ENCODE results near the gene DNASE1L2. TPM values are rescaled to one million over a fixed set of nuclear protein-coding genes. Genes with fewer than 3 reads are reported as not detected.

DNASE1L2 gene
- total and polyA plus RNA-seq, 2 of the 4 experiments (the other 2 are of a cell fraction): 0.18 to 0.75 TPM

- Histone ChIP-seq H2BK5ac (ENCODE audit: low read depth, low read length, poor library complexity, severe bottlenecking) (no peak overlapping the region), H3K4me3 (ENCODE audit: insufficient read depth, low read depth, low read length) (no peak overlapping the region), H3K79me1 (ENCODE audit: low read depth in 1 of 2, low read length in 2 of 2) (no peaks in the 10 kb centered on the region), H3K14ac (replicated peaks; ENCODE audit: low read depth, low read length) (no peak overlapping the region), H4K91ac (ENCODE audit: insufficient read depth, low read depth, low read length) (no peak overlapping the region), H4K8ac (ENCODE audit: low read depth in 2 of 2, low read length in 2 of 2) (no peak overlapping the region), H3K9me1 (ENCODE audit: insufficient read depth, low read length) (peaks cover 3% of the 10 kb centered on the region; the same call in 1 of the 2 replicates), H3K27ac (ENCODE audit: insufficient read depth, low read length) (no peak overlapping the region), H3K9ac (ENCODE audit: low read depth, low read length) (no peak overlapping the region), H2BK120ac (ENCODE audit: low read depth, low read length) (no peak overlapping the region), H3K27me3 (ENCODE audit: control insufficient read depth, insufficient read depth, low read length) (peaks cover 1% of the 10 kb centered on the region), H3K23ac (ENCODE audit: low read depth, low read length) (no peak overlapping the region), H2BK15ac (ENCODE audit: low read depth, low read length) (no peak overlapping the region), H3K9me3 (ENCODE audit: control insufficient read depth, insufficient read depth, low read length) (no peaks in the 10 kb centered on the region), H3K56ac (ENCODE audit: extremely low read depth, insufficient read depth, low read length) (no peak overlapping the region), H3K36me3 (ENCODE audit: control insufficient read depth, insufficient read depth, low read length) (no peaks in the 10 kb centered on the region), H4K5ac (ENCODE audit: low read depth, low read length) (no peak overlapping the region), H2AK9ac (replicated peaks; ENCODE audit: low read depth, low read length, poor library complexity) (no peak overlapping the region), H2AFZ (replicated peaks; ENCODE audit: low read length, poor library complexity) (no peak overlapping the region), H3K18ac (ENCODE audit: low read depth, low read length) (no peak overlapping the region), H3K4ac (ENCODE audit: low read depth, low read length) (no peak overlapping the region), H2AK5ac (ENCODE audit: low read depth, low read length) (no peak overlapping the region), H3K4me2 (ENCODE audit: low read depth, low read length) (no peak overlapping the region), H2BK20ac (ENCODE audit: low read depth, low read length) (no peak overlapping the region), H3K4me1 (ENCODE audit: control insufficient read depth, insufficient read depth, low read length) (no peaks in the 10 kb centered on the region), H4K20me1 (ENCODE audit: insufficient read depth, low read length) (no peaks in the 10 kb centered on the region)
- in situ Hi-C loops (cut with MboI; ENCODE audit: low sequenced_read_pairs): no loop called here
- dilution Hi-C loops (cut with HindIII; ENCODE audit: low sequenced_read_pairs, unreplicated experiment): no loop called here
- 87% methylated on average over 3 of the region's 8 CpGs; no CpG with 5 or more reads in 1 of the 2 experiments for WGBS, 2 experiments (ENCODE audit: extremely low coverage in 2 of 2, insufficient read length in 1 of 2)
- DNase-seq (no peak), ATAC-seq (ENCODE audit: low read depth) (no peak)
- ChIA-PET CTCF (no interaction called here), POLR2A (ENCODE audit: unreplicated experiment) (no interaction called here)
- intact Hi-C loops (cut with micrococcal nuclease): no loop called here
- no peak for TF ChIP-seq NFE2L2 (IDR thresholded peaks at IDR 0.05; ENCODE audit: low read depth, low read length)
- TF ChIP-seq CTCF (conservative IDR thresholded peaks at IDR 0.05; ENCODE audit: low read depth, low read length): no peak
- BruUV-seq (replicated peaks): no TSS peak
Observed at GRCh38 chr16:2188395-2188794, 47.8 kb upstream of the DNASE1L2 start.

All from IMR-90 (cell line).